SW 1271 (cell line): ENCODE data around the gene SLC23A2.
"Not testable (repeated sequence)": the region's sequence is repeated elsewhere in the genome, so short reads cannot be mapped to it uniquely, and the experiment has no call there.

ENCODE experiments used
- DNase-seq, 2 experiments: peaks; one replicate each; lab custom pipeline; 2025; lab: John Stamatoyannopoulos, UW

SLC23A2 gene

DNA sequence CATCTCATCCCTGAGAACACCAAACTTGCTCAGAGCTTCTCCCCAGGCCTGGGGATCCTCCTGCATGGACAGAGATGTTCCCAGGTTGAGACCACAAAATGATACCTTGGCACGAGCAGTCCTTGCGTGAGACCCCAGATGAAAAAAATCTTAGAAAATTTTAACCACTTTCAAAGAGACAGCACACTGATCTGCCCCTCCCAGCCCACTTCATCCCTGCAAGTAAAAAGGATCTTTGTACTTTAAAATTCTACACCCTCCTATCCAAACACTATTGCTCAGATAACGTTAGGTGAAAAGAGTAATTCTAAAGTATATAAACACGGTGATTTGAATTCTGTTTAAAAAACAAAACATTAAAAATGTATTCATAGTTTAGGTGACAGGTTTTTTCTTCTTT lies 98.5 kb downstream of the SLC23A2 start:
- no peak for DNase-seq

GRCh38 chr20:4901031-4901818 lies 100.1 kb downstream of the SLC23A2 start:
- DNase-seq, result no peak

DNA sequence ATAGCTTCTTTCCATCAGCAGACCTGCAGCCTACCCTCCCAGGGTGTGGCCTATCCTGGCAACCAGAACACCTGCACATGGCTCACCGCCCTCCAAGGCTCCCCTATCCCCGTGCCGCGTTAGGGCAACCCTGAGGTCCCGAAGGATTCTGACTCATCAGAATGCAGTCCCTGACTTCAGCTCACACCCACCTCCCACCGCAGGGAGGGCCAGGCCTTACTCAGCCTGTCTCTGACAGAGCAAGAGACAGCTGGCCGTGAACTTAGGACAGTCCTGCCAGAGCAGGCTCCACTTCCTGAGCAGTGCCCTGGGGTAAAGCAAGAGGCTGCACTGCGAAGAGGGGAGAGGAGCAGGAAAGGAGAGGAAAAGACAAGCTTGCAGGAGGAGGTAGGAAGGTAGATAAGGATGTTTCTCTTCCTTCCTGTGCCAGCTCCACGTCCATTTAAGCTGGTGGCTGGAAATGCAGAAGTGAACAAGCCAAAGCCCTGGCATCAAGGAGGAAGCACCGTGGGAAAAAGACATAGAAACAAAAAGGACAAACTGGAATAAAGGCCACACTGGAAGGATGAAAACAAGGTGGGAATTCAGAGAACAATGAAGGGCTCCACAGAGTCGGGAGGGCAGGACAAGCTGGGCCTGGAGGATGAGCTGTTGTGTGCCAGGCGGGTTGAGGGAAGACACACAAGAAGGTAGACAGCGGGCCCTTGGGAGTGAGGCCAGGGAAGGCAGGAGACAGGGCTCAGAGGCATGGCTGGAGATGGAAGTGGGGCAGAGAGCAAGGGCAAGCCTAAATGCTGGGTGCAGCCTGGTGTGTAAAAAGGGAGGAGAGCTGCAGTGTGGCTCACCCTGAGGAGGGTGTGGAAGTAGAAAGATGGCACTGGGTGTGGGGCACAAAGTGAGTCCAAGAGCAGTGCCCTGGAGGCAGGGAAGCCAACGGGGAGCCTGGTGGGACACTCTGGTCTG lies 102.7 kb downstream of the SLC23A2 start:
- DNase-seq, result no peak

DNA sequence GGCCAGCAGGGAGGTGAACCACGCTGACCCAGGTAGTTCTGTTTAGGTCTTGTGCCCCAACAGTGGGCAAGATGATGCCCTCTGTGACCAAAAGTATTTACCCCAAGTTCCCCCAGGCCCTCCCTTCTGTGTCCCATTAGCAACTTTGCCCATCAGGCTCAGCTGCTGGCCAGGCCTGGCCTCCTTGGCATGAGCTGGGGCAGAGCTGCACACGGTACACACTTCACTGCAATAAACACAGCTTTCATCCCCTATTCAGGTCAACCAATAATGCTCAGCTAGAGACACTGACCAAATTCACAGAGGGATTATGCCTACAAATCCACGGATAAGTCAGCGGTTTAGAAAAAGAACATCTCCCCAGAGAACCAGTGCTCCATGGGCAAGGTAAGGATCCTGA lies 103.7 kb downstream of the SLC23A2 start:
- no peak for DNase-seq

DNA sequence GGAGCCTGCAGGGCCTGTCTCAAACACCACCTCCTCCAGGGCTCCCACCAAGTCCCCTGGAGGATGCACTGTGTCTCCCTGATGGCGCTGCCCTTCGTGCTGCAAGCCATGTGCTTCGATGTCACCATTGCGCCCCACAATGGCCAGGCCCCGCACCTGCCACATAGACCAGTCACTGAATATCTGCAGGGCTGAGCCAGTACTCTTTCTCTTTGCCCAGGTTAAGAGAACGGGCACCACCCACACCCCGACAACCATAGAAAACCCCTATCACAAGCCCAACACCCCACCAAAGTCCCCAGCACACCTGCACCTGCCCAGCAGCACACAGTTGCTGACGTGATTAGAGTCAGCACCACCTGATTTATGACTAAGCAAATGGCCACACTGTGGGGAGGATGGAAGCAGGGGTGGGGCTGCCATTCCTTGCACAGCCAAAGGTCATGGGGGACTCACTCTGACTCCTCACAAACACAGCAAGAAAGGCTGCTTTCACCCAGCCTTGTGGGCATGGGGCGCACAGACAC lies 104.3 kb downstream of the SLC23A2 start:
- no peak for DNase-seq

GRCh38 chr20:4896119-4896702 lies 105.1 kb downstream of the SLC23A2 start:
- no peak for DNase-seq

DNA sequence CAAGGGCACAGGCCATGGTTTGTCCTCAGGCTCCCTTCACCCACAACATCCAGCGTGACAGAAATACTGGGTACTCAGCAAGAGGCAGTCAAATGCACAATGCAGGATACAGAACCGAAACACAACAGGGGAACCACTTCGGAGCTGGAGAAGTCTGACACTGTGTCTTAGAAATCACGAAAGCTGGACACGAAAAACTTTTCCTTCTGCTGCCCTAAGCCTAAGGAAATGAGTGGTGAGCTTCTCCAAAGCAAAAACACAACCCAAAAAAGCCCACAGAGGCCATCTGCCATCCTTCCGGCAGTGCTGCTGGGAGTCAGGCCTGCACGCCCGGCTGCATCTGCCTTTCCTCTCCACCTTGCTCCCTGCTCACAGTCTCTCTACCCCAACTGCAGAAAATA lies 106.3 kb downstream of the SLC23A2 start:
- no peak for DNase-seq

DNA sequence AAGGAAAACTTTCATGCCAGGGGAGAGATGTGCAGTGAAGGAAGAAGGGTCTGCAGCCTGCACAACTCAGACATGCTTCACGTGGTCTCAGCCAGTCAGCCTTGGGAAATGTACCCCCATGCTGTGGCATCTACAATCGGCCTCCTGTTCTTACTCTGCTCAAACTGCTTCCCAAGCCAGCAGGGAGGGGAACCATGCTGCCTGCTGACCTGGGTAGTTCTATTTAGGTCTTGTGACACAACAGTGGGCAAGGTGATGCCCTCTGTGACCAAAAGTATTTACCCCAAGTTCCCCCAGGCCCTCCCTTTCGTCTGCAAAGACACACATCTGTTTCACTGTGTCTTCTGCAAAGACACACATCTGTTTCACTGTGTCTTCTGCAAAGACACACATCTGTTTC lies 106.9 kb downstream of the SLC23A2 start:
- no peak for DNase-seq

DNA sequence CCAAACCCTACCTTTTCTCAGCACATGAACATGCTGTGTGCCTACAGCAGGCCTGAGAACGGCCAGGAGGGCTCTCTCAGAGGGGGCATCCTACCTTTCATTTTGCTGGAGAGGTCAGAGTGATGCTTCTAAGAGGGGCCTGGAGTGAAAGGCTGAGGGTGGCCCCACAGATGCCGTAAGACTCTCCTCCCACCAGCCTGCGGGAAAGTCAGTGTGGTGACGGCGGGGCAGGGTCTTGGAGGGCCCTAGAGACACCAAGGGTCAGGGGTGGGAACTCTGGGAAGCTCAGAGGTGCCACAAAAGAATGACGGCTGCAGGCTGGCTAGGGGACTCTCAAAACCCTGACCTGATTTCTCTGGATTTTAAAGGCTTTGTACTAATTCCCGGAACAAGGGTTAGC lies 107.6 kb downstream of the SLC23A2 start:
- no peak for DNase-seq

DNA sequence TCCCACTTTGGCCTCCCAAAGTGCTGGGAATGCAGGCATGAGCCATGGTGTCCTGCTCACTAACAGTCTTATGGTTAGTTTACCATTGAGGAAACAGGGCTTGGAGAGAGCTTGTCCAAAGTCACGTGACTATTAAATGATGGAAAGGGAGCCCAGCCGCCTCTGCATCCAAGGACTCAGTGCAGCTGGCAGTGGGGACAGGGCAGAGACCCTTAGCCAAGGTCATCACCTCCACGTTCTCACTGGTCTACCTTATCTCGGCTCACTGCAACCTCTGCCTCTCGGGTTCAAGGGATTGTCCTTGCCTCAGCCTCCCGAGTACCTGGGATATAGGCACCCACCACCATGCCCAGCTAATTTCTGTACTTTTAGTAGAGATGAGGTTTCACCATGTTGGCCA lies 109.3 kb downstream of the SLC23A2 start:
- no peak for DNase-seq

- no peak for DNase-seq
Measured at GRCh38 chr20:4891190-4891763, 110.0 kb downstream of the SLC23A2 start.

DNA sequence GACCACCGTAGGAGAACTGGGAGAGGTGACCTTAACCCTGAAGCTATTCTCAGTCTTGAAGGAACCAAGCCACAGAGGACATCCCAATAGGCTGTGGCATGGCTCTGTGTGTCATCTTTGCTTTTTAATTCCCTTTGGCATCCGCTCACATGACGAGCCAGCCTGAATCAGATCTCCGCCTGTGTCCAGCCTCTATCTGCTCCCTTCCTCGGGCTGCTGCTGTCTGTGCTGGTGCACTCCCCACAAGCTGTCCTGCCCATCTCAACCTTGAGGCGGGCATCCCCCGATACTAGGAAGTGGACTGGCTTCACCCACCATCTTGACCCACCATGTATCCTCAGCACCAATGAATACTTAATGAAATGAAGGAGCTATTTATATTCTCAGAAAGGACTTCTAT lies 111.9 kb downstream of the SLC23A2 start:
- DNase-seq, result no peak

DNA sequence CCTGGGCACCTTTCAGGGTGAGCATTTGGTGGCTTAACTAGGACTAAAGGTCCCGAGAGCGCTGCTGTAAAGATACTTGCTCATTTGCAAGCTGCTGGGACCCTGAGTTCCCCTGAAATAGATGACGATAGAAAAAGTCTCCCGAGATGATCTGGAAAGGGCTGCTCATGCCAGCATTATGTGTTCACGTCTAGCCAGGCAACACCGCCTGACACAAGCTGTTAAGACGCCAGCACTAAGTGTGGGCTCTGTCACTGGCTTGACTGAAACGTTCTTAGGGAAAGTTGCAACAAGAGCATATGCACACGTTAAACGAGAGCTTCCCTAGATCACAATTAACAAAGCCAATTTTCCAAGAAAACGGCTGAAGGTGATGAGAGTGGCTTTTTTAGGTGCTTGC lies 113.7 kb downstream of the SLC23A2 start:
- DNase-seq, result no peak

DNA sequence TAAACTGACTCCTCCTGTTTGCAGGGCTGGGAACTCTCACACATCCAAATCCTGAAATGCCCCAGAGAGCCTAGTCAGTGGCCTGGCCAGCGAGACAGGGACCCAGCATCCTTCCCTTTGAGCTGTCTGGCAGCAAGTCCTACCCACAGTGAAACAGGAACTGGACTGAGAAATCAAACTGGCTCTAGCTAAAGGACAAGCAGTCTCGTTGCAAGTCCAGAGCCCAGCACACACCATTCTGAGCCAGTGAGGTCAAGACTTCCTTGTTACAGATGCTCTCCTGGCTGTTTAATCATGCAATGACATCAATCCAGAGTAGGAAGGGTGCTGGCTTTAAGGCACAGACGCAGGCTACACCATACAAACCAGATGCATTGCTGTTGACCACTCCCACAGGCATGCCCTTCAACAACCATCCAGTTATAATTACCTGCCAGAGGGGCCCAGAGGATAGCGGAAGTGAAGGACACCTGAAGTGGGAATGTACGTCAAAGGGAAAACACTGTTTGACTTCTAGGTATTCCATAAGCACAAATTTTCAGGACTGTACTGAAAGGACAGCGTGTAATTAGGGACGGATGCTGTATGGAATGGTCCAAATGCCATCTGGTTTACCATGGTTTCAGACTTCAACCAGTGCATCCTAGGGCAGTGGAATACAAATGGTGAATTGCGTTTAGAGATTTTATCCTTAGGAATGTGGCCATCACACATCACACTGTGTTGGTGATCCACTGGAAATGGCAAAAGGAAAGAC lies 114.4 kb downstream of the SLC23A2 start:
- DNase-seq, result no peak

GRCh38 chr20:4885877-4886276 lies 115.4 kb downstream of the SLC23A2 start:
- no peak for DNase-seq

- no peak for DNase-seq
Measured at GRCh38 chr20:4883546-4883945, 117.8 kb downstream of the SLC23A2 start.

DNA sequence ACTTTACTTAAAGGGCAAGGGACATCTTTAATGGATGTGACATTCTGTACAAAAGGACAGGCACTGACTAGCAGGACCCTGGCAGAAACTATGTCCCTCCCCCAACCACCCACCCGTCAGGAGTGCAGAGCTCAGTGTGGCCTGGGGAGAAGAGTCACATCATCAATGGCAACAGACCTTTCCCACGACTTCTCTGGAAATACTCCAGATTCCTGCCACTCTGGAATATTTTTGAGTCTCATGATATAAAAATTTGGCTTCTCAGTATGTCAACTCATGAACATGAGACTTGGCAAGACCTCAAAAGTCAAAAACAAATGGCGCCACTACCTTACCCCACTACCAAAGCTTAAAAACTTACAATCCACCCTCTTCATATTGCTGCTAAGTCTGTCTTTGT lies 118.3 kb downstream of the SLC23A2 start:
- no peak for DNase-seq

DNA sequence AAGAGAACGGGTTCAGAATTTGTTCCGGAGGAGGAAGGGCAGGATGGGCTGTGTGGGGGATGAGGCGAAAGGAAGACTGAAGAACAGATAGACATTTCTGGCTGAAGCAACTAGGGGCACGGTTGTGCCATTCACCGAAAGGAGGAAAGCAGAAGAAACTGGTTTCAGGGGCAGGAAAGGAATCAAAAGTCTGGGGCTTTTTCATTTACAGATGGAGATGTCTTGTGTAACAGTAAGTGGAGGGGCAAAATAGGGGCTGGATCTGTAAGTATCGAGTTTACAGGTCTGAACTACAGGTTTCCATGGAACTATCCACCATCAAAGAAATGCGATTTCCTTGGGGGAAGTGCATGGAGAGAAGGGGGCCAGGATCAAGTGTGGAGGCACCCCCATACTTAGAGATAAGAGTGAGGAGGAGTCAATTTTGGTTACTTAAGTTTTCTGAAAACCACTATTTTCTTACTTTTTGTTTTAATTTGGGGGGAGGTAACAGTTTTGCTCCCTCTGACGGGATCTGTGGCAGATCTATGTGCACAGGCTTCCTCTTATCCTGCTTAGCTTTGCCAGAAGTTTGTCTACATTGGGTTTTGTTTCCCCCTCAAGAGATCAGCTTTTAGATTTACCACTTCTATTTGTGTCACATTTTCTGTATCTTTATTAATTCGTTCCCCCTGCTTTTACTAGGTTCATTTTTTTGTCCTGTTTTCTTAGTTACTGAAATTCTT lies 120.1 kb downstream of the SLC23A2 start:
- no peak for DNase-seq

DNA sequence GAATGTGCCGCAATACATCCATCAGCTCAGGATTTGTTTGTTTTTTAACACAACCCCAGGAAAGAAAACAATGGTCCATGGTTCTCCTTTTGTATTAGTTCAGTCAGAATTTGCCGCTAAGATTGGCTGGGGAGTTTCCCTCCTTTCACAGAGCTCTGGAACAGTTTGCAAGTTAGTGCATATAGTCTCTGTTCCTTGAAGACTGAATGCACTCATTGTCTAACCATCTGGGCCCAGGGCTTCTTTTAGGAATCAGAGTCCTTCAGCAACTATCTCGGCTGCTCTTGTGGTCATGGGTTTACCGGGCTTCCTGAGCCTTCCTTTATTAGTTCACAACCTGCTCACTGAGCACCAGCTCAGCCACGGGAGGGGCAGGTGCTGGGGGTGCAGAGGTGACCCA lies 121.3 kb downstream of the SLC23A2 start:
- DNase-seq, result no peak

GRCh38 chr20:4878099-4878498 lies 123.2 kb downstream of the SLC23A2 start:
- not testable (repeated sequence) for DNase-seq

DNA sequence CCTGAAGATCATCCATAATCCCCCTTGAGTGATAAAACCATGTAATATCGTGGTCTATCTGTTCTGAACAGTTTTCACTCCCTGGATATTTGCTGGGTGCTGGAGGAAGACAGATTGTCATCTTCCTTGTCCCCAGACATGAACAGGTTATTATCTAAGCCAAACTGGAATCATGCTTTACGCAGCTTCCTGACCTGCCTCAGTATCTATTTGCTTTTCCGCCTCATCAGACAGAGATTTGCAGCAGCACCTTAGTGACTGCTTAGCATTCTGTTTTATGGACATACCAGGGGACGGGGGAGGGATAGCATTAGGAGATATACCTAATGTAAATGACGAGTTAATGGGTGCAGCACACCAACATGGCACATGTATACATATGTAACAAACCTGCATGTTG lies 124.6 kb downstream of the SLC23A2 start:
- DNase-seq, result no peak
